HG02852 (cell line): ENCODE measurements around the gene DPAGT1.
"Not testable (repeated sequence)": the region's sequence is repeated elsewhere in the genome, so short reads cannot be mapped to it uniquely, and the experiment has no call there.

ENCODE experiments used
- ATAC-seq: cut with Tn5 transposase; IDR thresholded peaks from one replicate; pipeline ENCODE4 v1.9.1; 2021; ENCODE audit warnings: mild to moderate bottlenecking, moderate library complexity; ENCODE audit not compliant: unreplicated experiment

The DPAGT1 gene

GRCh38 chr11:119062779-119063178, 38.9 kb downstream of the DPAGT1 start:
- ATAC-seq: no peak

DNA sequence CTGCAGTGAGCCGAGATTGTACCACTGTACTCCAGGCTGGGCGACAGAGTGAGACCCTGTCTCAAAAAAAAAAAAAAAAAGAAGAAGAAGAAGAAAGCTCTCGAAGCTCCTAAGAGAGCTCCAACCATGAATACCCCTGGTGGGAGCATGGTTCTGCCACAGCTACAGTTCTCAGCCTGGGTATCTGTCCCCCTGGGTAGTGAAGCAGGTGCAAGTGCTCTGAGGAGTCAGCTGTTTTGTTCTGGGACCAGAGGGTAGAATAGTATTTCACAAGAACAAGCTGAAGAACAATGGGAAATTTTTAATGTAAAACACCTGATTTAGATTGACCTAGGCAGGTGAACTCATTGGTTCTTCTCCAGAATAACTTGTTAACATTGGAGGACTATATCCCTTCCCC, 40.4 kb downstream of the DPAGT1 start:
- no peak for ATAC-seq

DNA sequence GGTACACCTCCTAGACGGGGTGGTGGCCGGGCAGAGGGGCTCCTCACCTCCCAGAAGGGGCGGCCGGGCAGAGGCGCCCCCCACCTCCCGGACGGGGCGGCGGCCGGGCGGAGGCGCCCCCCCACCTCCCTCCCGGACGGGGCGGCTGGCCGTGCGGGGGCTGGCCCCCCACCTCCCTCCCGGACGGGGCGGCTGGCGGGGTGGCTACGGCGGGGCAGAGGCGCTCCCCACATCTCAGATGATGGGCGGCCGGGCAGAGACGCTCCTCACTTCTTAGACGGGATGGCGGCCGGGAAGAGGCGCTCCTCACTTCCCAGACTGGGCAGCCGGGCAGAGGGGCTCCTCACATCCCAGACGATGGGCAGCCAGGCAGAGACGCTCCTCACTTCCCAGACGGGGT, 42.5 kb downstream of the DPAGT1 start:
- ATAC-seq: not testable (repeated sequence)

GRCh38 chr11:119057000-119057769, 44.5 kb downstream of the DPAGT1 start, which contains the start of gene HYOU1:
Gene HYOU1, minus strand, starts transcription at chr11:119057205. Its CDS starts 1,045 bp downstream, at chr11:119056160.
- ATAC-seq: peak; percentile 93

GRCh38 chr11:119056421-119056999, 45.1 kb downstream of the DPAGT1 start:
- ATAC-seq: peak; percentile 12

- ATAC-seq: no peak
Measured at GRCh38 chr11:119055901-119056300, 45.8 kb downstream of the DPAGT1 start.

DNA sequence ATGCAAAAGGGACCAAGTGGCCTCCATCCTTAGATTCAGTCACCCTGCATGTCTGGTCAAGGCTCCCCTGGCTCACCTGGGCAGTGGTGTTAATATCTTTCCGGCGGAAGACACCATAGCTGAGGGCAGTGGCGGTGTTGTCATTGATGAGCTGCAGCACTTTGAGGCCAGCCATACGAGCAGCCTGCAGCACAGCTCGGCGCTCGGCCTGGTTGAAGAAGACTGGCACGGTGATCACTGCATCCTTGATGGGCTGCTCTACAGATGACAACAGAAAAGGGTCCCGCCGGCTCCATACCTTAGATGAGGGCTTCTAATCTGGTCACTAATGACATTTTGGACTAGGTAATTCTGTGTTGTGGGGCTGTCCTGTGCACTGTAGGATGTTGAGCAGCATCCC, 47.2 kb downstream of the DPAGT1 start:
- no peak for ATAC-seq

GRCh38 chr11:119052163-119052814, 49.4 kb downstream of the DPAGT1 start:
- no peak for ATAC-seq

DNA sequence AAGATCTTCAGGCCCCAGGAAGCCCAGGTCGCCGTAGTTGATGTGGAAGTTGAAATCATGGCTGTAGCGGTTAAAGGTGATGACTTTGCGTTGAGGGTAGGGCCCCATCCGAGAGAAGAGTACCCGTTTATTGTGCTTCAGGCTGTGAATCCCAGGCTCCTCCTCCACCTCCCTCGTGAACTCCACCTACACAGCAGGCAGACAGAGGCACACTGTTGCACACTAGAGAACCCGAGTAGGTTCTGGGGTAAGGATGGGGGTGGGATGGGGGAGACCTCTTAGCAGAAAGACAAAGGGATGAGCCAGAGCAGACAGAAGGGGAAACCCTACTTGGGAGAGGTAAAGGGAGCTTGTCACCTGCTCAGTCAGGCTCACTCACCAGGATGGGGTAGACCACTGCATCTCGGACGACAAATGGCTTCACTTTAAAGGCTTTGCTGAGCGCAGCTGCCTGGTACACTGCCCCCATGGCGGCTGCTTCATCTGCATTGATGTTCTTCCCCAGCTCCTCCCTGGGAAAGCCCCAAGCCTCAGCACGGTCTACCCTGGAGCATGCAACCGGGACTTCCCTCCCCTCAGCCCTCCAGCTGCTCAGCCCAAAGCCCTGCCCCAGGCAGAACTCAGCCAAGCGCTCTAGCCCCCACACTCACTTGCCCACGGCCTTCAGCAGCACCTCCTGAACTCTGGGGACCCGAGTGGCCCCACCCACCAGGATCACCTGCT, 50.1 kb downstream of the DPAGT1 start:
- peak; percentile 60 for ATAC-seq

GRCh38 chr11:119049081-119049480, 52.6 kb downstream of the DPAGT1 start:
- no peak for ATAC-seq

- no peak for ATAC-seq
Measured at GRCh38 chr11:119048644-119049043, 53.0 kb downstream of the DPAGT1 start.

DNA sequence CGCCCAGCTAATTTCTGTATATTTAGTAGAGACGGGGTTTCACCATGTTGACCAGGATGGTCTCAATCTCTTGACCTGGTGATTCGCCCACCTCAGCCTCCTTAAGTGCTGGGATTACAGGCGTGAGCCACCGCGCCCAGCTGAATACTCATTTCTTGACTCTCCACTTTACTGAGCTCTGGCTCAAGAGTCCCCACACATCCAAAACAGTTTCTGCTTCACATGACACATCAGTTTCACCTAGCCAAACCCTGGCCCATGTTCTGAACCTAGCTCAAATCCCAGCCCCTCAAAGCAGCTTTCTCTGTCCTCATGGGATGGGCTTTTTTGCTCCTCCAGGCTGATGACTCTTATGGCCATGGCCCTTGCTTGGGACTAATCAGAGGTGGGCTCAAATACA, 54.4 kb downstream of the DPAGT1 start:
- ATAC-seq: no peak
